ENCODE results near the gene ATG7. TPM values are rescaled to one million over a fixed set of nuclear protein-coding genes. Genes with fewer than 3 reads are reported as not detected.
"Not testable (repeated sequence)": the region's sequence is repeated elsewhere in the genome, so short reads cannot be mapped to it uniquely, and the experiment has no call there.

The ATG7 gene
- total and polyA plus RNA-seq, 3 experiments from 2014 or later: 13.8 to 28.2 (median 28.0) TPM

- no peaks in the 10 kb centered on the region for H3K27me3 ChIP-seq (ENCODE audit: insufficient read depth, low read length, poor library complexity, severe bottlenecking)
- ChIA-PET CTCF (no interaction called here), POLR2A (no interaction called here)
- H3K9me3 ChIP-seq (ENCODE audit: low read length): no peaks in the 10 kb centered on the region
- H3K36me3 Mint-ChIP-seq: peaks cover 0 to 62% (median 0%) of the 10 kb centered on the region in 3 donors
- no peak overlapping the region for H3K4me3 Mint-ChIP-seq
- no peaks in the 10 kb centered on the region for H3K27me3 Mint-ChIP-seq
- peaks cover 0 to 2% (median 0%) of the 10 kb centered on the region in 5 donors for H3K9me3 Mint-ChIP-seq
- no peak for DNase-seq
- peaks cover 4% of the 10 kb centered on the region for H3K36me3 ChIP-seq (ENCODE audit: insufficient read depth, low read length)
- H3K4me3 ChIP-seq (ENCODE audit: low read length): no peak overlapping the region
- no peaks in the 10 kb centered on the region for H3K4me1 ChIP-seq (ENCODE audit: insufficient read depth, low read length)
- H3K4me1 Mint-ChIP-seq: peaks cover 7 to 19% (median 14%) of the 10 kb centered on the region in 3 donors
- H3K27ac Mint-ChIP-seq: peak overlapping the region in 3 of 8 donors; percentile 47 to 61 (median 50)
- H3K27ac ChIP-seq (ENCODE audit: low read depth, low read length): no peak overlapping the region
Measured at GRCh38 chr3:11567516-11568467, 295.6 kb downstream of the ATG7 start.

- Histone ChIP-seq H3K4me3 (ENCODE audit: low read length) (no peak overlapping the region), H3K27me3 (ENCODE audit: insufficient read depth, low read length, poor library complexity, severe bottlenecking) (no peaks in the 10 kb centered on the region), H3K36me3 (ENCODE audit: insufficient read depth, low read length) (peaks cover 6% of the 10 kb centered on the region), H3K9me3 (ENCODE audit: low read length) (no peaks in the 10 kb centered on the region), H3K4me1 (ENCODE audit: insufficient read depth, low read length) (no peaks in the 10 kb centered on the region), H3K27ac (ENCODE audit: low read depth, low read length) (no peak overlapping the region)
- CTCF ChIA-PET: no interaction called here
- peaks cover 0 to 2% (median 0%) of the 10 kb centered on the region in 5 donors for H3K9me3 Mint-ChIP-seq
- H3K4me3 Mint-ChIP-seq: no peak overlapping the region
- DNase-seq: no peak
- no peaks in the 10 kb centered on the region for H3K27me3 Mint-ChIP-seq
- peak overlapping the region in 2 of 8 donors; percentile 61 to 96 for H3K27ac Mint-ChIP-seq
- H3K4me1 Mint-ChIP-seq: peaks cover 11 to 24% (median 14%) of the 10 kb centered on the region in 3 donors
- POLR2A ChIA-PET: no interaction called here
- peaks cover 0 to 58% (median 0%) of the 10 kb centered on the region in 3 donors for H3K36me3 Mint-ChIP-seq
Measured at GRCh38 chr3:11568503-11569155, 296.4 kb downstream of the ATG7 start.

- Mint-ChIP-seq H3K4me3 (no peak overlapping the region), H3K27me3 (no peaks in the 10 kb centered on the region), H3K36me3 (peaks cover 0 to 56% (median 1%) of the 10 kb centered on the region in 3 donors), H3K4me1 (peaks cover 13 to 26% (median 15%) of the 10 kb centered on the region in 3 donors), H3K27ac (peak overlapping the region in 3 of 8 donors; percentile 36 to 96 (median 71)), H3K9me3 (peaks cover 0 to 2% (median 0%) of the 10 kb centered on the region in 5 donors)
- DNase-seq: no peak
- Histone ChIP-seq H3K36me3 (ENCODE audit: insufficient read depth, low read length) (peaks cover 8% of the 10 kb centered on the region), H3K27ac (ENCODE audit: low read depth, low read length) (no peak overlapping the region), H3K9me3 (ENCODE audit: low read length) (no peaks in the 10 kb centered on the region), H3K4me3 (ENCODE audit: low read length) (no peak overlapping the region), H3K27me3 (ENCODE audit: insufficient read depth, low read length, poor library complexity, severe bottlenecking) (no peaks in the 10 kb centered on the region), H3K4me1 (ENCODE audit: insufficient read depth, low read length) (no peaks in the 10 kb centered on the region)
- ChIA-PET POLR2A (no interaction called here), CTCF (no interaction called here)
Measured at GRCh38 chr3:11569156-11569741, 297.1 kb downstream of the ATG7 start.

GRCh38 chr3:11570251-11570650 is 298.1 kb downstream of the ATG7 start:
- Mint-ChIP-seq H3K27me3 (no peaks in the 10 kb centered on the region), H3K9me3 (peaks cover 0 to 2% (median 0%) of the 10 kb centered on the region in 5 donors), H3K4me3 (no peak overlapping the region), H3K36me3 (peaks cover 0 to 61% (median 1%) of the 10 kb centered on the region in 3 donors), H3K27ac (peak overlapping the region in 2 of 8 donors; percentile 18 to 68), H3K4me1 (peaks cover 13 to 28% (median 16%) of the 10 kb centered on the region in 3 donors)
- Histone ChIP-seq H3K36me3 (ENCODE audit: insufficient read depth, low read length) (peaks cover 8% of the 10 kb centered on the region), H3K4me1 (ENCODE audit: insufficient read depth, low read length) (no peaks in the 10 kb centered on the region), H3K27me3 (ENCODE audit: insufficient read depth, low read length, poor library complexity, severe bottlenecking) (no peaks in the 10 kb centered on the region), H3K27ac (ENCODE audit: low read depth, low read length) (no peak overlapping the region), H3K9me3 (ENCODE audit: low read length) (no peaks in the 10 kb centered on the region), H3K4me3 (ENCODE audit: low read length) (no peak overlapping the region)
- DNase-seq: no peak
- CTCF ChIA-PET: no interaction called here
- POLR2A ChIA-PET: no interaction called here

GRCh38 chr3:11570789-11571495 is 298.7 kb downstream of the ATG7 start:
- Mint-ChIP-seq H3K4me3 (no peak overlapping the region), H3K27me3 (no peaks in the 10 kb centered on the region), H3K4me1 (peaks cover 13 to 29% (median 16%) of the 10 kb centered on the region in 3 donors), H3K9me3 (peaks cover 0 to 2% (median 0%) of the 10 kb centered on the region in 5 donors), H3K36me3 (peaks cover 0 to 61% (median 1%) of the 10 kb centered on the region in 3 donors), H3K27ac (no peak overlapping the region)
- Histone ChIP-seq H3K27ac (ENCODE audit: low read depth, low read length) (no peak overlapping the region), H3K9me3 (ENCODE audit: low read length) (no peaks in the 10 kb centered on the region), H3K4me3 (ENCODE audit: low read length) (no peak overlapping the region), H3K27me3 (ENCODE audit: insufficient read depth, low read length, poor library complexity, severe bottlenecking) (no peaks in the 10 kb centered on the region), H3K4me1 (ENCODE audit: insufficient read depth, low read length) (no peaks in the 10 kb centered on the region), H3K36me3 (ENCODE audit: insufficient read depth, low read length) (peaks cover 8% of the 10 kb centered on the region)
- no peak for DNase-seq
- CTCF ChIA-PET: no interaction called here
- POLR2A ChIA-PET: no interaction called here

- peak overlapping the region in 1 of 8 donors; percentile 55 for H3K27ac Mint-ChIP-seq
- peaks cover 18 to 43% (median 20%) of the 10 kb centered on the region in 3 donors for H3K4me1 Mint-ChIP-seq
- H3K27me3 Mint-ChIP-seq; POLR2A ChIA-PET; H3K9me3 ChIP-seq (ENCODE audit: low read length); H3K4me3 Mint-ChIP-seq; H3K4me1 ChIP-seq (ENCODE audit: insufficient read depth, low read length); H3K27ac ChIP-seq (ENCODE audit: low read depth, low read length); H3K9me3 Mint-ChIP-seq; H3K4me3 ChIP-seq (ENCODE audit: low read length); CTCF ChIA-PET; DNase-seq; H3K27me3 ChIP-seq (ENCODE audit: insufficient read depth, low read length, poor library complexity, severe bottlenecking); H3K36me3 ChIP-seq (ENCODE audit: insufficient read depth, low read length): not testable (repeated sequence)
- H3K36me3 Mint-ChIP-seq: peaks cover 0 to 51% (median 1%) of the 10 kb centered on the region in 3 donors
Measured at GRCh38 chr3:11572660-11573059, 300.5 kb downstream of the ATG7 start.

GRCh38 chr3:11574981-11575669 is 302.9 kb downstream of the ATG7 start:
- POLR2A ChIA-PET: no interaction called here
- peaks cover 29 to 53% (median 33%) of the 10 kb centered on the region in 3 donors for H3K4me1 Mint-ChIP-seq
- Histone ChIP-seq H3K9me3 (ENCODE audit: low read length) (no peaks in the 10 kb centered on the region), H3K27ac (ENCODE audit: low read depth, low read length) (no peak overlapping the region), H3K27me3 (ENCODE audit: insufficient read depth, low read length, poor library complexity, severe bottlenecking) (no peaks in the 10 kb centered on the region), H3K4me3 (ENCODE audit: low read length) (no peak overlapping the region), H3K36me3 (ENCODE audit: insufficient read depth, low read length) (peaks cover 8% of the 10 kb centered on the region), H3K4me1 (ENCODE audit: insufficient read depth, low read length) (no peaks in the 10 kb centered on the region)
- CTCF ChIA-PET: interaction anchor here (0.6 kb wide), 1 partner anchor 229 kb away, joined by 3 read pairs; no protein-coding TSS in a partner anchor
- H3K27me3 Mint-ChIP-seq: no peaks in the 10 kb centered on the region
- peaks cover 0 to 45% (median 3%) of the 10 kb centered on the region in 3 donors for H3K36me3 Mint-ChIP-seq
- H3K9me3 Mint-ChIP-seq: peaks cover 0 to 2% (median 0%) of the 10 kb centered on the region in 5 donors
- no peak overlapping the region for H3K4me3 Mint-ChIP-seq
- peak overlapping the region in 1 of 8 donors; percentile 63 for H3K27ac Mint-ChIP-seq
- DNase-seq: no peak
